SU-DHL-6 (cell line): Measurements from ENCODE around the gene POU6F2.
"Not testable (repeated sequence)": the region's sequence is repeated elsewhere in the genome, so short reads cannot be mapped to it uniquely, and the experiment has no call there.

Source experiments
- H2AFZ ChIP-seq: fragments of 200-600 bp; sonication (generic); 2 replicates; pipeline ENCODE4 v1.6.1; 2014; ENCODE audit warnings: low read depth, mild to moderate bottlenecking, moderate library complexity, mixed read lengths, antibody characterized with exemption, low read length; ENCODE audit not compliant: severe bottlenecking
- H3F3A ChIP-seq: fragments of 200-600 bp; shearing (Covaris generic); 2 replicates; pipeline ENCODE4 v1.6.0; 2016; ENCODE audit warnings: antibody characterized with exemption, mild to moderate bottlenecking; ENCODE audit not compliant: insufficient read depth
- H3K27ac ChIP-seq: fragments of 200-600 bp; sonication (generic); 2 replicates; pipeline ENCODE4 v1.5.1; 2016; ENCODE audit warnings: low read depth, mild to moderate bottlenecking, low read length, moderate library complexity, mixed read lengths
- H3K27me3 ChIP-seq: fragments of 200-600 bp; sonication (generic), shearing (Covaris generic); 2 replicates; pipeline ENCODE4 v1.6.0; 2014; ENCODE audit warnings: mild to moderate bottlenecking, low read length
- H3K36me3 ChIP-seq: fragments of 200-600 bp; sonication (generic); 2 replicates; pipeline ENCODE4 v1.6.1; 2014; ENCODE audit warnings: mild to moderate bottlenecking, low read length, mixed read lengths
- H3K4me2 ChIP-seq: fragments of 300-600, 200-600 bp; shearing (Covaris generic), sonication (generic); 2 replicates; pipeline ENCODE4 v1.6.0; 2014; ENCODE audit warnings: low read length, low read depth, mild to moderate bottlenecking; ENCODE audit not compliant: poor library complexity, severe bottlenecking
- H3K4me3 ChIP-seq: fragments of 200-600 bp; sonication (generic); 2 replicates; pipeline ENCODE4 v1.5.1; 2014; ENCODE audit warnings: antibody characterized with exemption, low read length, mild to moderate bottlenecking, mixed read lengths; ENCODE audit not compliant: insufficient read depth, poor library complexity, severe bottlenecking
- H3K79me2 ChIP-seq: fragments of 200-600 bp; sonication (generic); 2 replicates; pipeline ENCODE4 v1.6.1; 2014; ENCODE audit warnings: mild to moderate bottlenecking, low read length, moderate library complexity; ENCODE audit not compliant: insufficient read depth
- H3K9ac ChIP-seq: fragments of 200-600 bp; sonication (generic); 2 replicates; pipeline ENCODE4 v1.7.0; 2014; ENCODE audit warnings: mild to moderate bottlenecking, low read length
- H3K9me2 ChIP-seq: fragments of 200-600 bp; sonication (generic); replicated peaks from 2 replicates; pipeline ENCODE4 v1.6.1; 2014; ENCODE audit warnings: low read length; ENCODE audit not compliant: insufficient read depth
- H3K9me3 ChIP-seq: fragments of 200-600 bp; sonication (generic); 2 replicates; pipeline ENCODE4 v1.6.1; 2014; ENCODE audit warnings: low read length, mixed read lengths; ENCODE audit not compliant: insufficient read depth
- H4K20me1 ChIP-seq: fragments of 200-600 bp; sonication (generic); 2 replicates; pipeline ENCODE4 v1.6.1; 2014; ENCODE audit warnings: low read depth, mild to moderate bottlenecking, antibody characterized with exemption, low read length, moderate library complexity, mixed read lengths
- EZH2phosphoT487 ChIP-seq: fragments of 200-600 bp; sonication (generic), shearing (Covaris generic); conservative IDR thresholded peaks from 2 replicates; pipeline ENCODE4 v1.6.1; 2018; ENCODE audit warnings: mild to moderate bottlenecking, antibody characterized with exemption, low read length, moderate library complexity, mixed read lengths
- TF ChIP-seq, protein P1 (sequence below): fragments of 200-600 bp; sonication (generic); IDR thresholded peaks from one replicate; pipeline ENCODE4 v1.5.1; 2017; ENCODE audit warnings: antibody characterized with exemption, mild to moderate bottlenecking, low read length, moderate library complexity; ENCODE audit not compliant: insufficient read depth, poor library complexity, severe bottlenecking

The POU6F2 gene

DNA sequence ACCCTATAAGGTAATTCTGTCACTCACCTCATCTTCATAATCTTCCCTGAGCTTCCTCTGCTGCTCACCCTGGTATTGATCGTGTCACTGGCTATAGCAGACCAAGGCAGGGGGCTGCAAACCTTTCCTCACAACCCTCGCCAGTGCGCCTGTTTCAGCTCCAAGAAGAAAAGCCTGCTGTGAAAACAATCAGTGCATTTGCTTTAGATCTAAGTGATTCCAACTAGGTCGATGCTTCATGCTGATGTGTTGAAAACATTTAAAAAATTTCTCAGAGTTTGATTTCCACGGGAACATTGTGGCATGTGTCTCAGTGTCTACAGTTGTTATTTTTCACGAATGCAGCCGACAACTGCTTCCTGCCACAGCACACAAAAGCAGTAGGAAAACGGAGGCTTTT lies 27.3 kb downstream of the POU6F2 start:
- Histone ChIP-seq H3K79me2 (no peaks in the 10 kb centered on the region), H3K27me3 (no peaks in the 10 kb centered on the region), H3K36me3 (no peaks in the 10 kb centered on the region), H3K4me2 (no peak overlapping the region), H2AFZ (no peak overlapping the region), H3K9me2 (no peaks in the 10 kb centered on the region), H4K20me1 (no peaks in the 10 kb centered on the region; the same call in 1 of the 2 replicates), H3F3A (no peaks in the 10 kb centered on the region), H3K9ac (no peak overlapping the region), H3K9me3 (no peaks in the 10 kb centered on the region), H3K4me3 (no peak overlapping the region), H3K27ac (no peak overlapping the region)
- TF ChIP-seq, protein P1, sequence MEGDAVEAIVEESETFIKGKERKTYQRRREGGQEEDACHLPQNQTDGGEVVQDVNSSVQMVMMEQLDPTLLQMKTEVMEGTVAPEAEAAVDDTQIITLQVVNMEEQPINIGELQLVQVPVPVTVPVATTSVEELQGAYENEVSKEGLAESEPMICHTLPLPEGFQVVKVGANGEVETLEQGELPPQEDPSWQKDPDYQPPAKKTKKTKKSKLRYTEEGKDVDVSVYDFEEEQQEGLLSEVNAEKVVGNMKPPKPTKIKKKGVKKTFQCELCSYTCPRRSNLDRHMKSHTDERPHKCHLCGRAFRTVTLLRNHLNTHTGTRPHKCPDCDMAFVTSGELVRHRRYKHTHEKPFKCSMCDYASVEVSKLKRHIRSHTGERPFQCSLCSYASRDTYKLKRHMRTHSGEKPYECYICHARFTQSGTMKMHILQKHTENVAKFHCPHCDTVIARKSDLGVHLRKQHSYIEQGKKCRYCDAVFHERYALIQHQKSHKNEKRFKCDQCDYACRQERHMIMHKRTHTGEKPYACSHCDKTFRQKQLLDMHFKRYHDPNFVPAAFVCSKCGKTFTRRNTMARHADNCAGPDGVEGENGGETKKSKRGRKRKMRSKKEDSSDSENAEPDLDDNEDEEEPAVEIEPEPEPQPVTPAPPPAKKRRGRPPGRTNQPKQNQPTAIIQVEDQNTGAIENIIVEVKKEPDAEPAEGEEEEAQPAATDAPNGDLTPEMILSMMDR: no peak
- no peak for TF ChIP-seq EZH2phosphoT487

DNA sequence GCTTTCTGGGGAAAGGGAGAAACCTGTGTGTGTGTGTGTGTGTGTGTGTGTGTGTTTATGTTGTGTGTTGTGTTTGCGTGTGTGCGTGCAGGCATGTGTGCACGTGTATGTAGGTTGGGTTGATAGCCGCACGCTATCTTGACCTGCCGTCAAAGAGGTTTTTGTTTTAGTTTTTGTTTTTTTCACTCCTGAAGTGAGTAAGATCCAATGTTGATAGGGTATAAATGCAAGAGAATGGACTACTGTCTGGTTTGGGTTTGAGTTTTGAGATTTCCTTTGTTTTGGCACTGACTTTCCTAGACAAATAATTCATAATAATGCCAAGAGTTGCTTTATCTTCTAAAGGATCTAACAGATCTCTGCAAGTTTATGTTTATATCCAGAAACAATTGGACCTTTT lies 27.8 kb downstream of the POU6F2 start:
- Histone ChIP-seq H4K20me1 (no peaks in the 10 kb centered on the region; the same call in 1 of the 2 replicates), H3K9me3 (no peaks in the 10 kb centered on the region), H3F3A (no peaks in the 10 kb centered on the region), H3K27me3 (no peaks in the 10 kb centered on the region), H3K36me3 (no peaks in the 10 kb centered on the region), H3K27ac (no peak overlapping the region), H2AFZ (no peak overlapping the region), H3K79me2 (no peaks in the 10 kb centered on the region), H3K4me2 (no peak overlapping the region), H3K4me3 (no peak overlapping the region), H3K9me2 (no peaks in the 10 kb centered on the region), H3K9ac (no peak overlapping the region)
- no peak for TF ChIP-seq EZH2phosphoT487
- TF ChIP-seq, protein P1: no peak

DNA sequence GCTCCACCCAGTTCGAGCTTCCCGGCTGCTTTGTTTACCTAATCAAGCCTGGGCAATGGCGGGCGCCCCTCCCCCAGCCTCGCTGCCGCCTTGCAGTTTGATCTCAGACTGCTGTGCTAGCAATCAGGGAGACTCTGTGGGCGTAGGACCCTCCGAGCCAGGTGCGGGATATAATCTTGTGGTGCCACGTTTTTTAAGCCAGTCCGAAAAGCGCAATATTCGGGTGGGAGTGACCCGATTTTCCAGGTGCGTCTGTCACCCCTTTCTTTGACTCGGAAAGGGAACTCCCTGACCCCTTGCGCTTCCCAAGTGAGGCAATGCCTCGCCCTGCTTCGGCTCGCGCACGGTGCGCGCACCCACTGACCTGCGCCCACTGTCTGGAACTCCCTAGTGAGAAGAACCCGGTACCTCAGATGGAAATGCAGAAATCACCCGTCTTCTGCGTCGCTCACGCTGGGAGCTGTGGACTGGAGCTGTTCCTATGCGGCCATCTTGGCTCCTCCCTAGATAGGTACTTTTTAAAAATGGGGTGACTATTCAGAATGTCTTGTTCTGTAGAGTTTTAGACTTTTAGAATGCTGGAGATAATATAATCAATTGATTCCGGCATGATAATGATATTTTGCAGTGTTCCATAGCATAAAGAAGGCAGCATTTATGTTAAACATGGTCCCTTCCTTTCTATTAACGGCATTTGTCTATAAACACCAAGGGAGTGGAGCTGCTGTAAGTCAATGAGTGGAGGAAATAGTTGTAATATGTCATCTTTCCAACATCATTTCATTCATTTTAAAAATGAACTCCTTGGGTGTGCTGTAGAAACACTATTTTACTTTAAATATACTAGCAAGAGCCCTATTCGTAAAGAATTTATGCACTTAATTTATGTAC lies 35.6 kb downstream of the POU6F2 start:
- not testable (repeated sequence) for H3K79me2 ChIP-seq, H3F3A ChIP-seq, H3K9me2 ChIP-seq, H3K4me2 ChIP-seq, H4K20me1 ChIP-seq, H3K9me3 ChIP-seq, H3K27ac ChIP-seq, H3K9ac ChIP-seq, H2AFZ ChIP-seq, H3K36me3 ChIP-seq, H3K4me3 ChIP-seq, H3K27me3 ChIP-seq

DNA sequence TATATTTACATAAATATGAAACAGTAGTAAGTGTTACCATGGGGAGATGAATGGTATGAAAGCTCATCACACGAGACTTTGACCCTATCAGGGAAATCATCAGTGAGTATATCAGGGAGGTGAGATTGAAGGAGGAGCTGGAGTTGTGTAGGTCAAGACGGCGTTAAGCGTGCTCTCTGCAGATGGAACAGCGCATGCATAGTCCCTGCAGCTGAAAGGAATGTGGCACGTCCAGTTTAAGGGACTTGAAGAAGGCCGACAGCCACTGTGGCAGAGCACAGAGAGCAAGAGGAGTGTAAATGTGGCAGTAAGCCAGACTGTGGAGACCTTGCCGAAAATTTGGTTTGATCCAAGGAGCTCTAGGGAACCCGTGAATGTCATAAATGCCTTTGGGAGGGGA lies 38.9 kb downstream of the POU6F2 start:
- Histone ChIP-seq H3K9me2 (no peaks in the 10 kb centered on the region), H3K4me3 (no peak overlapping the region), H3K27me3 (no peaks in the 10 kb centered on the region), H3K9ac (no peak overlapping the region), H3K9me3 (no peaks in the 10 kb centered on the region), H3K27ac (no peak overlapping the region), H3K79me2 (no peaks in the 10 kb centered on the region), H2AFZ (no peak overlapping the region), H3K36me3 (no peaks in the 10 kb centered on the region), H4K20me1 (no peaks in the 10 kb centered on the region), H3K4me2 (no peak overlapping the region), H3F3A (no peaks in the 10 kb centered on the region)
- TF ChIP-seq, protein P1: no peak
- no peak for TF ChIP-seq EZH2phosphoT487
